OCI-LY3 (cell line): ENCODE data around the gene FLCN.

ENCODE experiments used
- EZH2phosphoT487 ChIP-seq: fragments of 200-600 bp; shearing (Covaris generic); IDR thresholded peaks from 2 replicates; pipeline ENCODE4 v1.6.1; 2018; ENCODE audit warnings: antibody characterized with exemption, mixed run types, low read depth
- TF ChIP-seq, protein P1 (sequence below): fragments of 200-600, 300-600 bp; sonication (generic); IDR thresholded peaks from 2 replicates; pipeline ENCODE4 v1.5.1; 2014; ENCODE audit warnings: antibody characterized with exemption, low read length, low read depth

DNA sequence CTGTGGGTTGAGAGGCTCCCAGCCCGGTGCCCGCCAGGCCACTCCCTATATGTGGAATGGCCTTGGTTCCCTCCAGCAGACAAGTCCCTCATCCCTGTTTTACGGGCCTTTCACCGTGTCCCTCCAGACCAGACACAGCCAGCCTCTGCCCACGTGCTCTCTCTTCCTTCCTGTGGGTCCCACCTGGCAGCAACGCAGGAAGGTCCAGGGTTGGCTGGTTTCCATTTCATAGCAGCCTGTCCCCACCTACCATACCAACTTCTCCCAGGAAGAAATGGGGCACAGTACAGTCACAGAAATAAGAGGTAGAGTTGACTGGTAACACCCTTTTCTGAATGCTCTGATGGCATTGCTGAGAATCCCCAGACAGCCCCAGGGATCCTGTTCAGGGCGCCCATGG, 65.8 kb downstream of the FLCN start:
- TF ChIP-seq, protein P1, sequence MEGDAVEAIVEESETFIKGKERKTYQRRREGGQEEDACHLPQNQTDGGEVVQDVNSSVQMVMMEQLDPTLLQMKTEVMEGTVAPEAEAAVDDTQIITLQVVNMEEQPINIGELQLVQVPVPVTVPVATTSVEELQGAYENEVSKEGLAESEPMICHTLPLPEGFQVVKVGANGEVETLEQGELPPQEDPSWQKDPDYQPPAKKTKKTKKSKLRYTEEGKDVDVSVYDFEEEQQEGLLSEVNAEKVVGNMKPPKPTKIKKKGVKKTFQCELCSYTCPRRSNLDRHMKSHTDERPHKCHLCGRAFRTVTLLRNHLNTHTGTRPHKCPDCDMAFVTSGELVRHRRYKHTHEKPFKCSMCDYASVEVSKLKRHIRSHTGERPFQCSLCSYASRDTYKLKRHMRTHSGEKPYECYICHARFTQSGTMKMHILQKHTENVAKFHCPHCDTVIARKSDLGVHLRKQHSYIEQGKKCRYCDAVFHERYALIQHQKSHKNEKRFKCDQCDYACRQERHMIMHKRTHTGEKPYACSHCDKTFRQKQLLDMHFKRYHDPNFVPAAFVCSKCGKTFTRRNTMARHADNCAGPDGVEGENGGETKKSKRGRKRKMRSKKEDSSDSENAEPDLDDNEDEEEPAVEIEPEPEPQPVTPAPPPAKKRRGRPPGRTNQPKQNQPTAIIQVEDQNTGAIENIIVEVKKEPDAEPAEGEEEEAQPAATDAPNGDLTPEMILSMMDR: no peak
- TF ChIP-seq EZH2phosphoT487: no peak
